ENCODE measurements around the gene TOP2A. TPM values are rescaled to one million over a fixed set of nuclear protein-coding genes. Genes with fewer than 3 reads are reported as not detected.

Gene TOP2A
- total RNA-seq, 4 donors from 2014 or later, result 0.40 to 4.3 (median 0.79) TPM

DNA sequence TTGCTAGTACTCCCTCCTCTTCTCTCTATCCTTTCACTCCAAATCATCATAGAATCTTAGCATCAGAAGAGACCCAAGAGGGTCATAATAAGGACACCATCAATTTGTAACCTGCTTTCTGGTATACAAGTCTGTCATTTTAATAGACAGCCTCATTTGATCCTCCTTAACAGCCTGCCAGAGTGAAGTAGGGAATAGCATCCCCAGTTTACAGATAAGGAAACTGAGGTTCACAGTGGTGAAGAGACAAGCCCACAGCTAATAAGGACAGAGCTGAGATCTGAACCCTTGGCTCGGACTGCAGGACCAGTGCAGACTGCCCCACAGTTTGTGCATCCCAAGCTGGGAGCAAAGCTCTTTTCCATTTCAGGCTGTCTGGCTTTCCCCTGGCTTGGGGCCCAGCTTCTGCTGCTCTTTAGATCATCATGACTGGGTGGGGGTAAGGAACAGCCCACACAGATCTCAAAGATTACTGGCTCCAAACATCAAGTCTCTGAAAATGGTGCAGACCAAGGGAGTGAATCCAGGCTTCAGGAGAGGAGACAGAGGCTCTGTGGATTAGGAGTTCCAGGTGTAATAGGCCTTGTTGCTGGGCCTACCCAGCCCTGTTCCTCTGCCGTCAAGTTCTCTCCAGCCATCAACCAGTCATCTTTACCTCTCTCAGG is 15.3 kb upstream of the TOP2A start:
- Histone ChIP-seq H3K36me3 (no peaks in the 10 kb centered on the region), H3K27ac (peak overlapping the region; percentile 30 to 84 (median 78)), H3K27me3 (no peaks in the 10 kb centered on the region), H3K4me1 (peaks cover 0 to 45% (median 14%) of the 10 kb centered on the region in 3 donors), H3K4me3 (no peak overlapping the region), H3K9me3 (no peaks in the 10 kb centered on the region)
- TF ChIP-seq POLR2AphosphoS5 (IDR thresholded peaks at IDR 0.05) (peak; percentile 55), EP300 (IDR thresholded peaks at IDR 0.05) (no peak), POLR2A (IDR thresholded peaks at IDR 0.05) (no peak)
- TF ChIP-seq, protein P1, sequence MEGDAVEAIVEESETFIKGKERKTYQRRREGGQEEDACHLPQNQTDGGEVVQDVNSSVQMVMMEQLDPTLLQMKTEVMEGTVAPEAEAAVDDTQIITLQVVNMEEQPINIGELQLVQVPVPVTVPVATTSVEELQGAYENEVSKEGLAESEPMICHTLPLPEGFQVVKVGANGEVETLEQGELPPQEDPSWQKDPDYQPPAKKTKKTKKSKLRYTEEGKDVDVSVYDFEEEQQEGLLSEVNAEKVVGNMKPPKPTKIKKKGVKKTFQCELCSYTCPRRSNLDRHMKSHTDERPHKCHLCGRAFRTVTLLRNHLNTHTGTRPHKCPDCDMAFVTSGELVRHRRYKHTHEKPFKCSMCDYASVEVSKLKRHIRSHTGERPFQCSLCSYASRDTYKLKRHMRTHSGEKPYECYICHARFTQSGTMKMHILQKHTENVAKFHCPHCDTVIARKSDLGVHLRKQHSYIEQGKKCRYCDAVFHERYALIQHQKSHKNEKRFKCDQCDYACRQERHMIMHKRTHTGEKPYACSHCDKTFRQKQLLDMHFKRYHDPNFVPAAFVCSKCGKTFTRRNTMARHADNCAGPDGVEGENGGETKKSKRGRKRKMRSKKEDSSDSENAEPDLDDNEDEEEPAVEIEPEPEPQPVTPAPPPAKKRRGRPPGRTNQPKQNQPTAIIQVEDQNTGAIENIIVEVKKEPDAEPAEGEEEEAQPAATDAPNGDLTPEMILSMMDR (IDR thresholded peaks at IDR 0.05), result no peak
- peak; percentile 42 for ATAC-seq
- WGBS, 2 donors (ENCODE audit: low coverage in 1 of 2), result 13 to 20% methylated on average over 1 to 2 of the region's 2 CpGs

DNA sequence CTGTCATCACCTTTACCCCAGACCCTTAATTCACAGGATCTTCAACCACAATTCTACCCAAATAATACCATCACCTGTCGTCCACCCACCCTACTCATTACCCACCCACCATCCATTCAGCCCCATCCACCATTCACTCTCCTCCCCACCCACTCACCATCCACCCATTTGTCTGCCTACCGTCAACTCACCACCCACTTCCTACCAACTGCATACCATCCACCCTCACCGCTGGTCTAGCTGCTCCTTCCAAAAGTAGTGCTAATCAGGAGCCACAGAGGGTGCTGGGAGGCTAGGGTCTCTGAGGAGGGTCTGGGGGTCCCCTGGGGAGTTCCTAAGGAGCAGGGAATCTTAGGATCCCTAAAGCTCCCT is 13.5 kb upstream of the TOP2A start:
- no peak for ATAC-seq
- no peak overlapping the region for H3K27ac ChIP-seq
- peaks cover 0 to 28% (median 14%) of the 10 kb centered on the region in 3 donors for H3K4me1 ChIP-seq
- 97 to 100% methylated on average over 3 of the region's 3 CpGs for WGBS, 2 donors (ENCODE audit: low coverage in 1 of 2)
- no peaks in the 10 kb centered on the region for H3K9me3 ChIP-seq
- TF ChIP-seq POLR2A (IDR thresholded peaks at IDR 0.05) (no peak), POLR2AphosphoS5 (IDR thresholded peaks at IDR 0.05) (no peak), EP300 (IDR thresholded peaks at IDR 0.05) (no peak)
- no peak overlapping the region for H3K4me3 ChIP-seq
- no peaks in the 10 kb centered on the region for H3K36me3 ChIP-seq
- no peaks in the 10 kb centered on the region for H3K27me3 ChIP-seq

GRCh38 chr17:40430272-40431230 is 12.9 kb upstream of the TOP2A start:
- Histone ChIP-seq H3K27me3 (no peaks in the 10 kb centered on the region), H3K9me3 (no peaks in the 10 kb centered on the region), H3K36me3 (no peaks in the 10 kb centered on the region), H3K4me1 (peaks cover 0 to 28% (median 14%) of the 10 kb centered on the region in 3 donors), H3K4me3 (no peak overlapping the region), H3K27ac (no peak overlapping the region)
- TF ChIP-seq, protein P1 (IDR thresholded peaks at IDR 0.05), result no peak
- WGBS, 2 donors (ENCODE audit: low coverage in 1 of 2), result 87 to 91% methylated on average over 7 to 8 of the region's 10 CpGs
- no peak for ATAC-seq

GRCh38 chr17:40427002-40427491 is 9.4 kb upstream of the TOP2A start:
- H3K27ac ChIP-seq, result no peak overlapping the region
- no peak for ATAC-seq
- no peaks in the 10 kb centered on the region for H3K27me3 ChIP-seq
- TF ChIP-seq EP300 (IDR thresholded peaks at IDR 0.05) (no peak), POLR2AphosphoS5 (IDR thresholded peaks at IDR 0.05) (no peak), POLR2A (IDR thresholded peaks at IDR 0.05) (no peak)
- TF ChIP-seq, protein P1 (IDR thresholded peaks at IDR 0.05), result no peak
- no peaks in the 10 kb centered on the region for H3K36me3 ChIP-seq
- no peak overlapping the region for H3K4me3 ChIP-seq
- H3K4me1 ChIP-seq, result no peaks in the 10 kb centered on the region
- H3K9me3 ChIP-seq, result no peaks in the 10 kb centered on the region

DNA sequence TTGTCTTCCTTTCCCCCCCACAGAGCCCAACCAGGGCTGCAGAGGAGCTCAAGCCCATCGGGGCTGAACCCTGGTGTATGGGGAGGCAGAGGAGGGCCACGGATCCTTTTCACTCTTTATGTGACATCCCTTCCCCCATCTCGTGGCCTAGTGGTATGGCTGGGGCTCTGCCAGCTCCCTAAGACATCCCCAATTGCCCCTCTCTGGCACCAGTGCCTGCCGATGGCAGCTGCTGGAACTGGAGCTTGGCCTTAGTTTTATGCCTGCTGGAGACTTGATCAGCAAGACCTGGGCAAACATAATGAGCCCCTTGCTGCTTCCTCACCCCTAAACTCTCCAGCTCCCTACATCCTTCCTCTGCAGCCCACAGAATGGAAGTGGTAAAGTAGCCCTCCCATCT is 8.0 kb upstream of the TOP2A start:
- H3K27me3 ChIP-seq, result no peaks in the 10 kb centered on the region
- ATAC-seq, result no peak
- no peak overlapping the region for H3K4me3 ChIP-seq
- TF ChIP-seq POLR2AphosphoS5 (IDR thresholded peaks at IDR 0.05), result no peak
- TF ChIP-seq POLR2A (IDR thresholded peaks at IDR 0.05), result no peak
- TF ChIP-seq, protein P1 (IDR thresholded peaks at IDR 0.05), result no peak
- no peak for TF ChIP-seq EP300 (IDR thresholded peaks at IDR 0.05)
- no peaks in the 10 kb centered on the region for H3K36me3 ChIP-seq
- no peak overlapping the region for H3K27ac ChIP-seq
- no peaks in the 10 kb centered on the region for H3K9me3 ChIP-seq
- H3K4me1 ChIP-seq, result no peaks in the 10 kb centered on the region
- WGBS, 2 donors (ENCODE audit: low coverage in 1 of 2), result 53 to 63% methylated on average over 2 to 3 of the region's 4 CpGs

Data from gastroesophageal sphincter (tissue), 4 donors.